Measurements from ENCODE around the gene SLC35G6.

- no peak for TF ChIP-seq CTCF (IDR thresholded peaks at IDR 0.05; ENCODE audit: low read depth, low read length, missing input control)
- peak; percentile 43 for TF ChIP-seq HNF4A (conservative IDR thresholded peaks at IDR 0.05)
- no peak for TF ChIP-seq TAF1 (conservative IDR thresholded peaks at IDR 0.05)
- no peak for TF ChIP-seq YY1 (IDR thresholded peaks at IDR 0.05)
- TF ChIP-seq SP1 (IDR thresholded peaks at IDR 0.05): no peak
- TF ChIP-seq, protein P1, sequence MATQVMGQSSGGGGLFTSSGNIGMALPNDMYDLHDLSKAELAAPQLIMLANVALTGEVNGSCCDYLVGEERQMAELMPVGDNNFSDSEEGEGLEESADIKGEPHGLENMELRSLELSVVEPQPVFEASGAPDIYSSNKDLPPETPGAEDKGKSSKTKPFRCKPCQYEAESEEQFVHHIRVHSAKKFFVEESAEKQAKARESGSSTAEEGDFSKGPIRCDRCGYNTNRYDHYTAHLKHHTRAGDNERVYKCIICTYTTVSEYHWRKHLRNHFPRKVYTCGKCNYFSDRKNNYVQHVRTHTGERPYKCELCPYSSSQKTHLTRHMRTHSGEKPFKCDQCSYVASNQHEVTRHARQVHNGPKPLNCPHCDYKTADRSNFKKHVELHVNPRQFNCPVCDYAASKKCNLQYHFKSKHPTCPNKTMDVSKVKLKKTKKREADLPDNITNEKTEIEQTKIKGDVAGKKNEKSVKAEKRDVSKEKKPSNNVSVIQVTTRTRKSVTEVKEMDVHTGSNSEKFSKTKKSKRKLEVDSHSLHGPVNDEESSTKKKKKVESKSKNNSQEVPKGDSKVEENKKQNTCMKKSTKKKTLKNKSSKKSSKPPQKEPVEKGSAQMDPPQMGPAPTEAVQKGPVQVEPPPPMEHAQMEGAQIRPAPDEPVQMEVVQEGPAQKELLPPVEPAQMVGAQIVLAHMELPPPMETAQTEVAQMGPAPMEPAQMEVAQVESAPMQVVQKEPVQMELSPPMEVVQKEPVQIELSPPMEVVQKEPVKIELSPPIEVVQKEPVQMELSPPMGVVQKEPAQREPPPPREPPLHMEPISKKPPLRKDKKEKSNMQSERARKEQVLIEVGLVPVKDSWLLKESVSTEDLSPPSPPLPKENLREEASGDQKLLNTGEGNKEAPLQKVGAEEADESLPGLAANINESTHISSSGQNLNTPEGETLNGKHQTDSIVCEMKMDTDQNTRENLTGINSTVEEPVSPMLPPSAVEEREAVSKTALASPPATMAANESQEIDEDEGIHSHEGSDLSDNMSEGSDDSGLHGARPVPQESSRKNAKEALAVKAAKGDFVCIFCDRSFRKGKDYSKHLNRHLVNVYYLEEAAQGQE (IDR thresholded peaks at IDR 0.05): no peak
- no peak for TF ChIP-seq RXRA (IDR thresholded peaks at IDR 0.05)
- no peak for TF ChIP-seq GABPA (IDR thresholded peaks at IDR 0.05 in 1 of 2, conservative IDR thresholded peaks at IDR 0.05 in 1 of 2)
- TF ChIP-seq JUND (IDR thresholded peaks at IDR 0.05): no peak
- TF ChIP-seq, protein P2, sequence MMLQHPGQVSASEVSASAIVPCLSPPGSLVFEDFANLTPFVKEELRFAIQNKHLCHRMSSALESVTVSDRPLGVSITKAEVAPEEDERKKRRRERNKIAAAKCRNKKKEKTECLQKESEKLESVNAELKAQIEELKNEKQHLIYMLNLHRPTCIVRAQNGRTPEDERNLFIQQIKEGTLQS (IDR thresholded peaks at IDR 0.05): no peak
- peak in 1 of 2 donors; percentile 10 for TF ChIP-seq RAD21 (IDR thresholded peaks at IDR 0.05)
- no peak for TF ChIP-seq EGR1 (IDR thresholded peaks at IDR 0.05; ENCODE audit: low read depth in 2 of 2)
- TF ChIP-seq ZBTB33 (IDR thresholded peaks at IDR 0.05): no peak
- no peak for TF ChIP-seq NR2F2 (IDR thresholded peaks at IDR 0.05)
Measured at GRCh38 chr17:7515911-7516610, 34.8 kb downstream of the SLC35G6 start.

All from liver (tissue), 3 donors.